ENCODE results near the gene SYTL4. TPM values are rescaled to one million over a fixed set of nuclear protein-coding genes. Genes with fewer than 3 reads are reported as not detected.
"Not testable (repeated sequence)": the region's sequence is repeated elsewhere in the genome, so short reads cannot be mapped to it uniquely, and the experiment has no call there.

Gene SYTL4
- total and polyA plus RNA-seq, 3 experiments from 2014 or later: not detected

DNA sequence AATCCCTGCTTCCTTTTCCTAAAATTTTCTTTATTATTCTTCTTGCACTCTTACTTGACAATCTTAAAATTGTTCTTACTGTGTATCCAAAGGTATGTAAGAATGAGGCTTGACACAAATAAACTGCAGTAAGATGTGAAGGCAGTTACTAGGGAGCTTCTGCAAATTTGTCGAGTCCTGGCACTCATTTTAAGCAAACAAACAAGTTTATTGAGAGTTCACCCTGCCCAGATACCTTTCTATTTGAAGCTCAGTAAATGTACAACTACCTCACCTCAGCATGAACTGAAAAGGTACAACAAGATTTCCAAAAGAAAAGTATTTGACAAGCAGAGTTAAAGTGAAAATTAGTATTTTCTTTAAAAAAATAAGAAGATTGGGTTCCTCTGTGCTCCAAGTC, 13.3 kb upstream of the SYTL4 start:
- Histone ChIP-seq H3K36me3 (ENCODE audit: insufficient read depth, low read length) (no peaks in the 10 kb centered on the region), H3K4me3 (ENCODE audit: low read length) (no peak overlapping the region), H3K4me1 (ENCODE audit: insufficient read depth, low read length) (no peaks in the 10 kb centered on the region), H3K27ac (ENCODE audit: low read depth, low read length) (no peak overlapping the region), H3K9me3 (ENCODE audit: low read length) (no peaks in the 10 kb centered on the region), H3K27me3 (ENCODE audit: insufficient read depth, low read length, poor library complexity, severe bottlenecking) (no peaks in the 10 kb centered on the region)
- Mint-ChIP-seq H3K27me3 (peaks cover 5 to 6% of the 10 kb centered on the region in 2 donors), H3K27ac (no peak overlapping the region), H3K36me3 (no peaks in the 10 kb centered on the region), H3K9me3 (no peaks in the 10 kb centered on the region), H3K4me1 (no peaks in the 10 kb centered on the region), H3K4me3 (no peak overlapping the region)
- POLR2A ChIA-PET: no interaction called here
- no peak for DNase-seq
- CTCF ChIA-PET: no interaction called here

DNA sequence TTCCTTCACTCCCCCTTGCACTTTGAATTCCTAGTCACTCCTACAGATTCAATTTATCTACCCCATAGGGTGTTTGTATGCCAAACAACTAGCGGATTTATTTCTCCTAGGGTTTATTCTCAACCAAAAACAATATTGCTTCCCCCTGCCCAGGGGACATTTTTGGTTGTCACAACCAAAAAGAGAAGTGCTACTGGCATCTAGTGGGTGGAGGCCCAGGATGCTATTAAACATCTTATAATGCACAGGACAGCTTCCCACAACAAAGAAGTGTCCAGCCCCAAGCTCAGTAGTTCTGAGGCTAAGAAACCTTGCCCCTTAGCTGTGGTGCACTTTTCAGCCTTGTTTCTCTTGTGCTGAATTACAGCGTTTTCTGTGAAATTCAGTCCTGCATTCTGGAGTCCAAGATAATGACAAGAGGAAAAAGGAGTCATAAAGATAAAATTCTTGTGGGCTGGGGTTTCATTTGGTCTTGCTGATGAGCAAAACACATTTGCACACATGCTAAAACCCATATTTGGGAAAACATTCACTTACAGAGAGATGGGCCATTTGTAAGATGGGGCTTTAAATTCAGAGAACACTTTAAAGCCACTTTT, 11.2 kb upstream of the SYTL4 start:
- Histone ChIP-seq H3K4me3 (ENCODE audit: low read length) (no peak overlapping the region), H3K27ac (ENCODE audit: low read depth, low read length) (no peak overlapping the region), H3K36me3 (ENCODE audit: insufficient read depth, low read length) (no peaks in the 10 kb centered on the region), H3K9me3 (ENCODE audit: low read length) (no peaks in the 10 kb centered on the region), H3K27me3 (ENCODE audit: insufficient read depth, low read length, poor library complexity, severe bottlenecking) (no peaks in the 10 kb centered on the region), H3K4me1 (ENCODE audit: insufficient read depth, low read length) (no peaks in the 10 kb centered on the region)
- no peak overlapping the region for H3K27ac Mint-ChIP-seq
- no peaks in the 10 kb centered on the region for H3K36me3 Mint-ChIP-seq
- H3K27me3 Mint-ChIP-seq: peaks cover 2 to 12% of the 10 kb centered on the region in 2 donors
- POLR2A ChIA-PET: no interaction called here
- no peak overlapping the region for H3K4me3 Mint-ChIP-seq
- H3K9me3 Mint-ChIP-seq: no peaks in the 10 kb centered on the region
- no peaks in the 10 kb centered on the region for H3K4me1 Mint-ChIP-seq
- DNase-seq: no peak
- CTCF ChIA-PET: no interaction called here

DNA sequence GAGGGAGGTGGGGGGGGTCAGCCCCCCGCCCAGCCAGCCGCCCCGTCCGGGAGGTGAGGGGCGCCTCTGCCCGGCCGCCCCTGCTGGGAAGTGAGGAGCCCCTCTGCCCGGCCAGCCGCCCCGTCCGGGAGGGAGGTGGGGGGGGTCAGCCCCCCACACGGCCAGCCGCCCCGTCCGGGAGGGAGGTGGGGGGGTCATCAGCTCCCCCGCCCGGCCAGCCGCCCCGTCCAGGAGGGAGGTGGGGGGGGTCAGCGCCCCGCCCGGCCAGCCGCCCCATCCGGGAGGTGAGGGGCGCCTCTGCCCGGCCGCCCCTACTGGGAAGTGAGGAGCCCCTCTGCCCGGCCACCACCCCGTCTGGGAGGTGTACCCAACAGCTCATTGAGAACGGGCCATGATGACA, 7.9 kb downstream of the SYTL4 start:
- H3K27ac Mint-ChIP-seq; H3K4me3 ChIP-seq (ENCODE audit: low read length); CTCF ChIA-PET; H3K4me3 Mint-ChIP-seq; H3K27me3 ChIP-seq (ENCODE audit: insufficient read depth, low read length, poor library complexity, severe bottlenecking); DNase-seq; H3K9me3 ChIP-seq (ENCODE audit: low read length); H3K36me3 ChIP-seq (ENCODE audit: insufficient read depth, low read length); POLR2A ChIA-PET; H3K36me3 Mint-ChIP-seq; H3K4me1 Mint-ChIP-seq; H3K9me3 Mint-ChIP-seq; H3K4me1 ChIP-seq (ENCODE audit: insufficient read depth, low read length); H3K27ac ChIP-seq (ENCODE audit: low read depth, low read length): not testable (repeated sequence)
- H3K27me3 Mint-ChIP-seq: peaks cover 7 to 19% of the 10 kb centered on the region in 2 donors

DNA sequence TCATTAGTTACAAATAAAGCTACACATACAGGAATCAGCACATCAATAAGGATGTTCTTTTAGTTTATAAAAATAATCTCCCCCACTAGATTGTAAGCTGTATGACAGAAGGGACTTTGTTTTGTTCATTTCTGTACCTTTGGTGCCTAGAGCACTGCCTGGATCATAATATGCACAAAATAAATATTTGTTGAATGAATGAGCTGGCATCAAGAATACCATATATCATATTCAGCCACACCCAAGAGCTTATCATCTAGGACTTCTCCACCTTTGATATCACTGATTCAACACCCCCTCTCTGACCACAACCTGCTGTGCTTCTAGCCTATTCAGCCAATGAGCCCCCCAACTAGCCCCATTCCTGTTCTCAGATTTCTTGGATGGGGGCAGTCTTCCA, 10.6 kb downstream of the SYTL4 start:
- H3K36me3 ChIP-seq (ENCODE audit: insufficient read depth, low read length): no peaks in the 10 kb centered on the region
- Mint-ChIP-seq H3K27me3 (peaks cover 1 to 10% of the 10 kb centered on the region in 2 donors), H3K9me3 (no peaks in the 10 kb centered on the region), H3K4me1 (no peaks in the 10 kb centered on the region), H3K4me3 (no peak overlapping the region), H3K27ac (no peak overlapping the region), H3K36me3 (no peaks in the 10 kb centered on the region)
- ChIA-PET CTCF (no interaction called here), POLR2A (no interaction called here)
- H3K4me1 ChIP-seq (ENCODE audit: insufficient read depth, low read length): no peaks in the 10 kb centered on the region
- no peak overlapping the region for H3K4me3 ChIP-seq (ENCODE audit: low read length)
- no peak overlapping the region for H3K27ac ChIP-seq (ENCODE audit: low read depth, low read length)
- no peak for DNase-seq
- no peaks in the 10 kb centered on the region for H3K9me3 ChIP-seq (ENCODE audit: low read length)
- no peaks in the 10 kb centered on the region for H3K27me3 ChIP-seq (ENCODE audit: insufficient read depth, low read length, poor library complexity, severe bottlenecking)

DNA sequence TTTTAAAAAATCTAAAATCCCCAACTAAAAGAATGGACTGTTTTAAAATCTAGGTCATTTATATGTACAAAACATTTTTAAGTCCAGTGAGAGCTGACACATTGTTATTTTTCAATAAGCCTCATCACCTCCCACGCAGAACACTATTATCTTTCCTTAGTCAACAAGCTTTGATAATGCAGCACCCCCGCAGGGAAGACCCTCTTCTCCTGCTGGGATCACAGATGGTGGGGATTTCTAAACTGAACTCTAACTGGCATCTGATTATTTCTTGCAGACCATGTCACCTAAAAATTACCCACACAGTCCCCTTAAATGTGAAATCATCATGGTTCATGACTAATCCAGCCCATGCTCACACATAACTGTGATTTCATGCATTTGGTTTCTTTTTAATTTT, 11.6 kb downstream of the SYTL4 start:
- POLR2A ChIA-PET: no interaction called here
- no peak overlapping the region for H3K27ac ChIP-seq (ENCODE audit: low read depth, low read length)
- H3K4me1 ChIP-seq (ENCODE audit: insufficient read depth, low read length): no peaks in the 10 kb centered on the region
- H3K4me3 ChIP-seq (ENCODE audit: low read length): no peak overlapping the region
- H3K27me3 ChIP-seq (ENCODE audit: insufficient read depth, low read length, poor library complexity, severe bottlenecking): no peaks in the 10 kb centered on the region
- peaks cover 1 to 6% of the 10 kb centered on the region in 2 donors for H3K27me3 Mint-ChIP-seq
- DNase-seq: no peak
- H3K9me3 ChIP-seq (ENCODE audit: low read length): no peaks in the 10 kb centered on the region
- no peaks in the 10 kb centered on the region for H3K4me1 Mint-ChIP-seq
- CTCF ChIA-PET: no interaction called here
- no peaks in the 10 kb centered on the region for H3K9me3 Mint-ChIP-seq
- H3K27ac Mint-ChIP-seq: no peak overlapping the region
- H3K36me3 ChIP-seq (ENCODE audit: insufficient read depth, low read length): no peaks in the 10 kb centered on the region
- no peaks in the 10 kb centered on the region for H3K36me3 Mint-ChIP-seq
- H3K4me3 Mint-ChIP-seq: no peak overlapping the region

DNA sequence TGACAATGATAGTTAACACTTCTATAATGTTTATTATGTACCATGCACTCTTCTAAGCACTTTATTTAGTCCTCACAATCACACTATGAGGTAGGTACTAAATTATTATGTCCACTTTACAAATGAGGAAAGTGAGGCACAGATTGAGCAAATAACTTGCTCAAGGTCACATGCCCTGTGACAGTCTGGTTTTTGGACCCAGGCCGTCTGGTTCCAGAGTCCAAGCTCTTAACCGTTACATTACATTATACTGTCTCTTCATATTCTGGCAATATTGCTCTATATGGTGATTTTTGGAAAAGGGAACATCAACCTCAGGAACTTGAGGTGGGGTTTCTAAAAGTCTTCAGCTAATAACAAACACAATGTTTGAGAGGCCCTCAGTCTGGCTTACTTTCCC, 12.8 kb downstream of the SYTL4 start:
- Histone ChIP-seq H3K9me3 (ENCODE audit: low read length) (no peaks in the 10 kb centered on the region), H3K36me3 (ENCODE audit: insufficient read depth, low read length) (no peaks in the 10 kb centered on the region), H3K27me3 (ENCODE audit: insufficient read depth, low read length, poor library complexity, severe bottlenecking) (no peaks in the 10 kb centered on the region), H3K4me3 (ENCODE audit: low read length) (no peak overlapping the region), H3K27ac (ENCODE audit: low read depth, low read length) (no peak overlapping the region), H3K4me1 (ENCODE audit: insufficient read depth, low read length) (no peaks in the 10 kb centered on the region)
- Mint-ChIP-seq H3K36me3 (no peaks in the 10 kb centered on the region), H3K27ac (no peak overlapping the region), H3K4me3 (no peak overlapping the region), H3K9me3 (no peaks in the 10 kb centered on the region), H3K4me1 (no peaks in the 10 kb centered on the region), H3K27me3 (peaks cover 0 to 3% of the 10 kb centered on the region in 2 donors)
- ChIA-PET POLR2A (no interaction called here), CTCF (no interaction called here)
- no peak for DNase-seq

DNA sequence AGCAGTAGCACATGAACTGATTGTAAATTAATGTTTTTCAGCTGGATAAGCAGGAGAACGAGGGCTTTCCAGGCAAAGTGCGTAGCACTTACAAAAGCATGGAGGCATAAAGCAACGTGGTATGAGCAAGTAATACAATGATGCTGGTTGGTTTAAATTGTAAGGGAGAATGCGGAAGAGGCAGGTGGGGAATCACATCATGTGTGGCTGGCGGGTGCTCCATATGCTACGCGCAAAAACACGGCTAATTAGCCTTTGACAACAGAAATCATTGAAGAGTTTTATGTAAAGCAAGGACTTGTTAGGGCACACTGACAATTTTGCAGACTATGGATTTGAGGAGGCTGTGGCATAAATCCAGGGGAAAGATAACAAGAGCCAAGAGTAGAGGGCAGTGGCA, 14.6 kb downstream of the SYTL4 start:
- Mint-ChIP-seq H3K36me3 (no peaks in the 10 kb centered on the region), H3K4me1 (no peaks in the 10 kb centered on the region), H3K27ac (no peak overlapping the region), H3K9me3 (no peaks in the 10 kb centered on the region), H3K4me3 (no peak overlapping the region), H3K27me3 (peaks cover 3 to 4% of the 10 kb centered on the region in 2 donors)
- CTCF ChIA-PET: no interaction called here
- Histone ChIP-seq H3K36me3 (ENCODE audit: insufficient read depth, low read length) (no peaks in the 10 kb centered on the region), H3K4me1 (ENCODE audit: insufficient read depth, low read length) (no peaks in the 10 kb centered on the region), H3K27me3 (ENCODE audit: insufficient read depth, low read length, poor library complexity, severe bottlenecking) (no peaks in the 10 kb centered on the region), H3K27ac (ENCODE audit: low read depth, low read length) (no peak overlapping the region), H3K9me3 (ENCODE audit: low read length) (no peaks in the 10 kb centered on the region), H3K4me3 (ENCODE audit: low read length) (no peak overlapping the region)
- no peak for DNase-seq
- POLR2A ChIA-PET: no interaction called here

DNA sequence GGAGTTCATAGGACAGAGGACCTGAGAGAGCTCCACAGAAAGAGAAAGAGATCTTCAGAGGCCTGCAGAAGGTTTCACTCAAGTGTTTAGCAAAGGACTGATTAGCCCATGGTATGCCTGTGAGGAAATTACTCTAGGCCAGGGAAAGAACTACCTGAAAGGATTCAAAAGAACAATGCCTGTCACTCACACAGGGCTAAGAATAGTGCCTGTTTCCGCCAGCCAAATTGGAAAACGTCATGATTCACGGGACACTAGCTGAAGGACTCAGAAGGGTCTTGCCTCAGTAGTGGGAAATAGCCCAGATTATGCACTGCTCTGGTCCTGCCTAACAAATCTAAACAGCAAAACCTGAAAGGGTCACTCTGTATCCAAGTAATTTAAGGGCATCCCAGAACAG, 21.1 kb downstream of the SYTL4 start:
- no peak overlapping the region for H3K27ac Mint-ChIP-seq
- DNase-seq: no peak
- no peaks in the 10 kb centered on the region for H3K36me3 ChIP-seq (ENCODE audit: insufficient read depth, low read length)
- peaks cover 4 to 13% of the 10 kb centered on the region in 2 donors for H3K27me3 Mint-ChIP-seq
- no peaks in the 10 kb centered on the region for H3K4me1 Mint-ChIP-seq
- H3K4me1 ChIP-seq (ENCODE audit: insufficient read depth, low read length): no peaks in the 10 kb centered on the region
- no peaks in the 10 kb centered on the region for H3K9me3 Mint-ChIP-seq
- ChIA-PET POLR2A (no interaction called here), CTCF (interaction anchor here (1.3 kb wide), 1 partner anchor 58 kb away, joined by 3 read pairs; no protein-coding TSS in a partner anchor)
- no peaks in the 10 kb centered on the region for H3K36me3 Mint-ChIP-seq
- H3K4me3 ChIP-seq (ENCODE audit: low read length): no peak overlapping the region
- no peak overlapping the region for H3K27ac ChIP-seq (ENCODE audit: low read depth, low read length)
- H3K9me3 ChIP-seq (ENCODE audit: low read length): no peaks in the 10 kb centered on the region
- H3K4me3 Mint-ChIP-seq: no peak overlapping the region
- H3K27me3 ChIP-seq (ENCODE audit: insufficient read depth, low read length, poor library complexity, severe bottlenecking): no peaks in the 10 kb centered on the region
